Motor neuron (in vitro differentiated cells): ENCODE measurements around the gene TMEM273. TPM values are rescaled to one million over a fixed set of nuclear protein-coding genes. Genes with fewer than 3 reads are reported as not detected.

Experiments
- ATAC-seq, 8 experiments: fragments of 200-7000 bp; cut with Tn5 transposase; replicated peaks in 6 of 8; 2 replicates each; pipeline ENCODE4 v1.8.0; 2021; ENCODE audit warnings: mild to moderate bottlenecking in 8 of 8, moderate library complexity in 8 of 8
- H3K27ac ChIP-seq, 2 donors: fragments of 250-450 bp; sonication (Bioruptor Pico); 2 replicates each; pipeline ENCODE4 v1.9.0; 2021; ENCODE audit warnings: antibody characterized with exemption in 2 of 2, mild to moderate bottlenecking in 2 of 2, moderate library complexity in 1 of 2
- H3K4me1 ChIP-seq, 2 donors: fragments of 250-450 bp; sonication (Bioruptor Pico); replicated peaks in 1 of 2; 2 replicates each; pipeline ENCODE4 v1.6.1; 2021; ENCODE audit warnings: antibody characterized with exemption in 2 of 2, mild to moderate bottlenecking in 2 of 2, moderate library complexity in 1 of 2
- H3K4me3 ChIP-seq, 5 donors: fragments of 250-450 bp; sonication (Bioruptor Pico); 2 replicates each; pipeline ENCODE4 v1.9.0; 2021; ENCODE audit warnings: antibody characterized with exemption in 5 of 5, mild to moderate bottlenecking in 5 of 5, moderate library complexity in 4 of 5
- WGBS, 10 experiments: fragments of 450-650 bp; shearing (Covaris generic); methylation state at CpG; one replicate each; pipeline ENCODE4 v1.0.0; 2022; 5-methylcytosine and 5-hydroxymethylcytosine counted together
- in situ Hi-C, 9 experiments: fragments of 400-800 bp; cut with MboI; loops; one replicate each; pipeline ENCODE4 v1.15.0; 2021; ENCODE audit warnings: low sequenced_read_pairs in 9 of 9, low pct_unique_long_range_greater_than_20kb in 2 of 9; ENCODE audit not compliant: unreplicated experiment in 9 of 9
- total RNA-seq, 8 experiments: library from RNA; unstranded; fragments of 300-600 nt; gene quantifications; 2 replicates each; pipeline versions ENCODE4 v1.2.3 to v1.2.4, GENCODE V29; 2022

The TMEM273 gene
- total RNA-seq, result under 1 TPM in 4 of 8 experiments, not detected in 4; 0.25 to 0.71 (median 0.36) TPM

GRCh38 chr10:49187950-49188761 is at the start of gene TMEM273:
Gene TMEM273 (minus strand): TSS chr10:49188391. CDS start chr10:49188336, 55 bp downstream.
- H3K4me1 ChIP-seq, result peaks cover 0 to 3% of the 10 kb centered on the region in 2 donors
- 20 to 100% (median 79%) methylated on average over 1 to 6 of the region's 9 CpGs; no CpG with 5 or more reads in 4 of the 10 experiments for WGBS, 10 experiments
- peak in 5 of 8 experiments; percentile 63 to 94 (median 92) for ATAC-seq
- no peak within 1 kb of the TSS for H3K4me3 ChIP-seq
- no peak within 1 kb of the TSS for H3K27ac ChIP-seq
- in situ Hi-C loops, result no loop called here

DNA sequence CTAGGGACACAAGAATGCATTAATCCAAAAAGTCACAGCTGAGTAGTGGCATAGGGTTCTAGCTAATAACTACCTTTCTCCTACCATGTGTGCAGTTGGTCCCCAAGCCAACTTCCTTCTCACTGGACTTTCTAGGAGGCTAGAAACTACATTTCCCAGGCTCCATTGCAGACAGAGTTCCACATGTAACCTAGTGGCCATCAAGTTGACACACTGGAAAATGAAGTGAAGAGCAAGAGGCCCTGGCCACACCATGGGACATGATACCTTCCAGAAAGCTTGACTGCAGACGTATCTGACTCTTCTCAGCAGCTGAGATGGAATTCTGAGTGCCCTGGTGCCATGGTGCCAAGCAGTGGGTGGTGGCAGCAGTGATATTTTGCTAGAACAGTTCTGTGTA is 49.8 kb upstream of the TMEM273 start:
- no peak overlapping the region for H3K27ac ChIP-seq
- in situ Hi-C loops, result no loop called here
- H3K4me1 ChIP-seq, result no peaks in the 10 kb centered on the region
- H3K4me3 ChIP-seq, result no peak overlapping the region
- ATAC-seq, result no peak
- WGBS, 10 experiments, result 40 to 100% (median 69%) methylated on average over 1 of the region's 1 CpG; no CpG with 5 or more reads in 6 of the 10 experiments

DNA sequence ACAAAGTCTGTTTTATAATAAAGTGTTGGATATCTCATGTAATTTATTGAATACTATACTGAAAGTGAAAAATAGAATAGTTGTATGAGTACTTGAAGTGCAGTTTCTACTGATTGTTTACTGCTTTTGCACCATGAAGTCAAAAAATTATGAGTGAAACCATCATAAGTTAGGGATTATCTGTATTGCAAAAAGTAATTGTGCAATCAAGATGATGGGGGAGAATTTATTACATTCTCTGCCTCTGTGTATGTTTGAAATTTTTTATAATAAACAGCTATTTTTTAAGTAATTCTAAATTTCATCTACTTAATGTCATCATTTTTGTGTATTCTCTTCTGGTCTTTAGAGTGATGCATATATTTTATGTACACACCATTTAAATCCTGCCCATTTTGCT is 47.2 kb upstream of the TMEM273 start:
- ATAC-seq, result no peak
- no peak overlapping the region for H3K27ac ChIP-seq
- no peak overlapping the region for H3K4me3 ChIP-seq
- in situ Hi-C loops, result no loop called here
- H3K4me1 ChIP-seq, result no peaks in the 10 kb centered on the region

DNA sequence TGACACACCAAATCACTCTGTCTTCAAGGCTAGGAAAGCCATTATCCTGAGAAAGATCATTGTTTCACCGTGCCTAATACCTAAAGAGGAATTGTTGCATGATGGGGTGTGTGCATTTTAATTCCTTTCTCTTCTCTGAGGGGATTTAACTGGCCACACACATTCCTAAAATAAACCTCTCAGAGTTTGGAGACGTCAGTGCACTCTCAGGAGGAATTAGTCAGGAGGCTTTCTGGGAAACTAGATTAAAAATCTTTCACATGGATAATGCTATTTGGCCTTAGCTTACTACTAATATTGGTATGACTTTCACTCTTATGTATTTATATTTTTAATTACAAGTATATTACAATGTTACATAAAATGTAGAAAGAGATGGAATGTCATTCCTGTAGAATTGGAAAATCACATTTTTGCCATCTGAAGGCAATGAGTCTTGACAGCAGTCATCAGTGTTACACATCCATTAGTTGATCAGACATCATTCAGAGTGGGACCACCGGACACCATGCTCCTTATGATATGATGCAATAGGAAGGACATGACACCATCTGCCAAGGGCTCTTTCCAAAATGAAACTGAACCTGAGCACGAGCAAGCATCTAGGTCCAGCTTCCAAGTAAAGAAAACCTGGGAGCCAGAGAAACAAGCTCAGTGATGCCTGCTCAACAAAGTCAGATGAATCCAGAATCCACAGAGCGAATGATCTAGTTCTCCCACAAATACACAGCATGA is 43.1 kb upstream of the TMEM273 start:
- Histone ChIP-seq H3K27ac (no peak overlapping the region), H3K4me3 (no peak overlapping the region), H3K4me1 (no peaks in the 10 kb centered on the region)
- no peak for ATAC-seq
- WGBS, 10 experiments, result 0 to 100% (median 49%) methylated on average over 1 to 5 of the region's 5 CpGs
- in situ Hi-C loops, result no loop called here

DNA sequence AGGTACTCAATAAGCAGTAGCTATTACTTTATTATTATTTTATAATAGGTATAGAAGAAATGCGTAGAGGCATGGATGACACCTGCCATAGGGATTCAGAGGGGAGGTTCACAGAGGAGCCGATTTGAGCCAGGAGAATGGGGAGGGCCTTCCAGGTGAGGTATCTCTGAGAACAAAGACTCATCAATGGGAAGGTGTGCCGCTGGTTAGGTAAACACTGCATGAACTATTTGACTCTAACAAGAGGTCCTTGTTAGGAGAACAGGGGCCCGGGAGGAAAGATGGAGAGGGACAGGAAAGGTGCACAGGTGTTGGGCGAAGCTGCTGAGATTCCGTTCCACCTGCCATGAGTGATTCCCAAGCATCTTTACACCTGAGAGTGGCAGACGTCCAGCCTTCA is 41.8 kb upstream of the TMEM273 start:
- no peak for ATAC-seq
- no peaks in the 10 kb centered on the region for H3K4me1 ChIP-seq
- H3K4me3 ChIP-seq, result no peak overlapping the region
- 4 to 86% (median 63%) methylated on average over 2 to 7 of the region's 7 CpGs; no CpG with 5 or more reads in 1 of the 10 experiments for WGBS, 10 experiments
- no peak overlapping the region for H3K27ac ChIP-seq
- in situ Hi-C loops, result no loop called here

GRCh38 chr10:49228677-49229076 is 40.5 kb upstream of the TMEM273 start:
- in situ Hi-C loops, result no loop called here
- ATAC-seq, result no peak
- H3K27ac ChIP-seq, result no peak overlapping the region
- 27 to 80% (median 58%) methylated on average over 1 to 15 of the region's 20 CpGs; no CpG with 5 or more reads in 4 of the 10 experiments for WGBS, 10 experiments
- no peak overlapping the region for H3K4me3 ChIP-seq
- no peaks in the 10 kb centered on the region for H3K4me1 ChIP-seq

GRCh38 chr10:49227406-49227805 is 39.2 kb upstream of the TMEM273 start:
- H3K27ac ChIP-seq, result no peak overlapping the region
- in situ Hi-C loops, result no loop called here
- 8 to 100% (median 75%) methylated on average over 1 to 5 of the region's 5 CpGs; no CpG with 5 or more reads in 2 of the 10 experiments for WGBS, 10 experiments
- H3K4me1 ChIP-seq, result no peaks in the 10 kb centered on the region
- no peak overlapping the region for H3K4me3 ChIP-seq
- ATAC-seq, result no peak

GRCh38 chr10:49226594-49226993 is 38.4 kb upstream of the TMEM273 start:
- ATAC-seq, result no peak
- WGBS, 10 experiments, result 36 to 79% (median 50%) methylated on average over 1 to 4 of the region's 4 CpGs
- Histone ChIP-seq H3K4me3 (no peak overlapping the region), H3K4me1 (no peaks in the 10 kb centered on the region), H3K27ac (no peak overlapping the region)
- in situ Hi-C loops, result no loop called here

DNA sequence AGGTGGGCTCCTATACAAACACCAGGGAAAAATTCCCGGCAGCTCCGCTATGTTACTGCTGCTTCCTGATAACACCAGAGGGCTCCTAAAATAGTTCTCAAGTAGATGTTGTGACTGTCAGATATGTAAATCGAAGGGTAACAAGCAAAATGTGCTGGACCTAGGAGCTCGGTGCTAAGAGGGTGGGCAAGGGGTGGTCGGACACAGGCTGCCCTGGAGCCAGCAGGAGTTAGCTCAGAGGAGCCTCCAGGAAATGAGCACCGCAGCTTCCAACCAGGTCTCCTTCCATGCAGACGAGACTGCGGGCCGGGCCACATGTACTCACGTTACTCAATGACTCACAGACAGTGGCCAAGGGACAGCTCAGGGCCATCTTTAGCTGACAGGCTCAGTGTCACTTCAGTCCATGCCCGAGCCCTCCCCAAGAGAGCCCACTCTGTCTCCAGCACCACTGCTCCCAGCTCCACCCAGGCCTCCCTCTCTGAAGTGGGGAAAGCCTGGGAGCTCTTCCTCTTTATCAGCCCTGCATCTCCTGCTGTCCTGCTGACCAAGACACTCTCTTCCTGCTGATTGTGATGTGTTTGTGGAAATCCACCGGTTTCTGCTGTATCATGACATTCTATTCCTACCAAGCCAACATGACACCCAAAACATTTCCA is 37.2 kb upstream of the TMEM273 start:
- H3K4me1 ChIP-seq, result no peaks in the 10 kb centered on the region
- in situ Hi-C loops, result no loop called here
- ATAC-seq, result peak in 1 of 8 experiments; percentile 21
- 0 to 93% (median 67%) methylated on average over 1 to 7 of the region's 12 CpGs; no CpG with 5 or more reads in 1 of the 10 experiments for WGBS, 10 experiments
- H3K27ac ChIP-seq, result no peak overlapping the region
- H3K4me3 ChIP-seq, result no peak overlapping the region

DNA sequence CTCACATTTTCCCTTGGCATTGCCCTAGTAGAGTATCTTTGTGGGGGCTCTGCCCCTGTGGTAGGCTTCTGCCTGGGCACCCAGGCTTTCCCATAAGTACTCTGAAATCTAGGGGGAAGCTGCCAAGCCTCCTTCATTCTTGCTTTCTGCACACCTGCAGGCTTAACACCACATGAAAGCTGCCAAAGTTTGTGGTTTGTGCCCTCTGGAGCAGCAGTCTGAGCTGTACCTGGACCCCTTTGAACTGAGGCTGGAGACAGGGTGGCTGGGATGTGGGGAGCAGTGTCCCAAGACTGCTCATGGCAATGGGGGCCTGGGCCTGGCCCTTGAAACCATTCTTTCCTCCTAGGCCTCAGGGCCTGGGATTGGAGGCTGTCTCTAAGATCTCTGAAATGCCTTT is 35.0 kb upstream of the TMEM273 start:
- Histone ChIP-seq H3K4me3 (no peak overlapping the region), H3K4me1 (no peaks in the 10 kb centered on the region), H3K27ac (no peak overlapping the region)
- in situ Hi-C loops, result no loop called here
- no peak for ATAC-seq

DNA sequence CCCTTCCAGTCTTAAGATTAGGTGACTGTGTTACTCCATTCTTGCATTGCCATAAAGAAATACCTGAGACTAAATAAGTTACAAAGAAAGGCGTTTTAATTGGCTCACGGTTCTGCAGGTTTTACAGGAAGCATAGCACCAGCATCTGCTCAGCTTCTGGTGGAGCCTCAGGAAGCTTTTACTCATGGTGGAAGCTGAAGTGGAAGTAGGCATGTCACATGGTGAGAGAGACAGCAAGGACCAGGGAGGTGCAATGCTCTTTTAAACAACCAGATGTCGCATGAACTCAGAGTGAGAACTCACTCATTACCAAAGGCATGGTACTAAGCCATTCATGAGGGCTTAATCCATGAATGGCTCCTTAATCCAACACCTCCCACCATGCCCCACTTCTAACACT is 34.0 kb upstream of the TMEM273 start:
- Histone ChIP-seq H3K4me1 (no peaks in the 10 kb centered on the region), H3K27ac (no peak overlapping the region), H3K4me3 (no peak overlapping the region)
- 0 to 100% (median 85%) methylated on average over 1 to 3 of the region's 3 CpGs; no CpG with 5 or more reads in 2 of the 10 experiments for WGBS, 10 experiments
- in situ Hi-C loops, result no loop called here
- no peak for ATAC-seq

DNA sequence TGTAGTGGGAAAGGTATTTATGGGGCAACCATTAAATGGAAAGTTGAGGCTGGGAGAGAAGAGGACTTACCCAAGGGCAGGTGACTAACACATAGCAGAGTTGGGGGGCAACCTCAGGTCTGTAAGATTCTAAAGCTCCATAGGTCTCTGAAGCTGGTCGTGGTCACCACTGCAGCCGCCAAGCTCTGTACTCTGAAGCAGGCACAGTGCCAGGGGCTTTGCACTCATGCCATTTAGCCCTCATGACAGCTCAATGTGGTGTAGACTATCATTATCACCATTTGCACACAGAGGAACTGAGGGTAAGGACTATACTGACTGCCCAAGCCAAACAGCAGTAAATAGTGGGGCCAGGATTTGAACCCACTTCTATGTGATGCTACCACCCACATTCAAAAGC is 32.5 kb upstream of the TMEM273 start:
- ATAC-seq, result no peak
- in situ Hi-C loops, result no loop called here
- H3K4me1 ChIP-seq, result no peaks in the 10 kb centered on the region
- H3K27ac ChIP-seq, result no peak overlapping the region
- no peak overlapping the region for H3K4me3 ChIP-seq
- 40 to 80% (median 60%) methylated on average over 1 to 2 of the region's 2 CpGs; no CpG with 5 or more reads in 5 of the 10 experiments for WGBS, 10 experiments

GRCh38 chr10:49220031-49220430 is 31.8 kb upstream of the TMEM273 start:
- 60 to 100% methylated on average over 1 of the region's 1 CpG; no CpG with 5 or more reads in 8 of the 10 experiments for WGBS, 10 experiments
- ATAC-seq, result peak in 3 of 8 experiments; percentile 41 to 100 (median 100)

More at GRCh38 chr10:49220031-49220430, 31.8 kb upstream of the TMEM273 start:
- Histone ChIP-seq H3K4me1 (no peaks in the 10 kb centered on the region), H3K4me3 (no peak overlapping the region), H3K27ac (no peak overlapping the region)
- in situ Hi-C loops, result no loop called here
